ENCODE data around the gene GLI3.

GRCh38 chr7:42049761-42050160 lies 187.2 kb downstream of the GLI3 start:
- TF ChIP-seq YY1 (IDR thresholded peaks at IDR 0.05; ENCODE audit: insufficient read depth, insufficient read length) (no peak), SUZ12 (IDR thresholded peaks at IDR 0.05; ENCODE audit: extremely low read depth, insufficient read depth, insufficient read length) (no peak), ZNF274 (IDR thresholded peaks at IDR 0.05; ENCODE audit: low read depth, low read length) (no peak)
